Cardiac muscle cell (in vitro differentiated cells and primary cell): Measurements from ENCODE around the gene AHCYL1. TPM values are rescaled to one million over a fixed set of nuclear protein-coding genes. Genes with fewer than 3 reads are reported as not detected.
"Not testable (repeated sequence)": the region's sequence is repeated elsewhere in the genome, so short reads cannot be mapped to it uniquely, and the experiment has no call there.

Experiments used
- DNase-seq, 2 donors: peaks; one replicate each; pipeline versions ENCODE4 v3.0.0 to v3.0.0-alpha.2; 2010 to 2017; ENCODE audit warnings: low read depth in 1 of 2, low spot score in 1 of 2
- H3K27ac ChIP-seq: fragments of 200-600 bp; sonication (generic); 2 replicates; pipeline ENCODE4 v1.5.1; 2016
- H3K27me3 ChIP-seq: fragments of 200-600 bp; sonication (generic); 2 replicates; pipeline ENCODE4 v1.6.0; 2016; ENCODE audit warnings: control low read depth
- H3K36me3 ChIP-seq: fragments of 200-600 bp; sonication (generic); 2 replicates; pipeline ENCODE4 v1.5.1; 2016; ENCODE audit warnings: control low read depth
- H3K4me1 ChIP-seq: fragments of 200-600 bp; sonication (generic); 2 replicates; pipeline ENCODE4 v1.8.1; 2017; ENCODE audit warnings: low read depth, mild to moderate bottlenecking, mixed run types
- H3K4me3 ChIP-seq: fragments of 200-600 bp; sonication (generic); 2 replicates; pipeline ENCODE4 v1.5.1; 2016; ENCODE audit warnings: mild to moderate bottlenecking
- H3K9me3 ChIP-seq: fragments of 200-600 bp; sonication (generic); 2 replicates; pipeline ENCODE4 v1.5.1; 2017; ENCODE audit warnings: low read depth, mild to moderate bottlenecking, control low read depth
- CTCF ChIP-seq: IDR thresholded peaks from 2 replicates; pipeline ENCODE4 v1.5.1; 2012; ENCODE audit warnings: low read depth, mild to moderate bottlenecking, low read length
- polyA plus RNA-seq: library from polyadenylated mRNA; unstranded; fragments of >200 nt; fragmentation: Nextera tagmentation; extraction: Ambion mirVana; gene quantifications from 2 replicates; pipeline ENCODE4 v1.2.1, GENCODE V29; 2016
- total RNA-seq: library from RNA; depleted of rRNA; stranded (reverse); fragments of >200 nt; gene quantifications from 2 replicates; pipeline ENCODE4 v1.2.3, GENCODE V29; 2016

AHCYL1 gene
- total and polyA plus RNA-seq, 2 experiments from 2014 or later, result 49.0 to 82.7 TPM

- H3K9me3 ChIP-seq, result no peaks in the 10 kb centered on the region
- no peak for TF ChIP-seq CTCF
- H3K27ac ChIP-seq, result peak overlapping the region; percentile 43
- H3K4me1 ChIP-seq, result no peaks in the 10 kb centered on the region
- H3K36me3 ChIP-seq, result peaks cover 33% of the 10 kb centered on the region
- H3K4me3 ChIP-seq, result no peak overlapping the region
- no peaks in the 10 kb centered on the region for H3K27me3 ChIP-seq
- DNase-seq, result no peak
These were observed 40.0 kb downstream of the AHCYL1 start for GRCh38 chr1:110024613-110025012.

- not testable (repeated sequence) for H3K27me3 ChIP-seq, H3K4me1 ChIP-seq, H3K36me3 ChIP-seq, DNase-seq, H3K9me3 ChIP-seq, H3K27ac ChIP-seq, H3K4me3 ChIP-seq
These were observed 46.1 kb downstream of the AHCYL1 start for GRCh38 chr1:110030687-110031086.

- no peak overlapping the region for H3K27ac ChIP-seq
- H3K9me3 ChIP-seq, result no peaks in the 10 kb centered on the region
- TF ChIP-seq CTCF, result no peak
- no peak for DNase-seq
- peaks cover 8% of the 10 kb centered on the region for H3K4me1 ChIP-seq
- H3K27me3 ChIP-seq, result no peaks in the 10 kb centered on the region
- H3K36me3 ChIP-seq, result no peaks in the 10 kb centered on the region
- no peak overlapping the region for H3K4me3 ChIP-seq
These were observed 47.8 kb downstream of the AHCYL1 start for GRCh38 chr1:110032327-110032726.

GRCh38 chr1:110033421-110033820 lies 48.9 kb downstream of the AHCYL1 start:
- H3K27ac ChIP-seq, result no peak overlapping the region
- peaks cover 3% of the 10 kb centered on the region for H3K36me3 ChIP-seq
- DNase-seq, result no peak
- no peaks in the 10 kb centered on the region for H3K9me3 ChIP-seq
- no peaks in the 10 kb centered on the region for H3K27me3 ChIP-seq
- TF ChIP-seq CTCF, result no peak
- no peak overlapping the region for H3K4me3 ChIP-seq
- H3K4me1 ChIP-seq, result peaks cover 8% of the 10 kb centered on the region

- Histone ChIP-seq H3K9me3 (no peaks in the 10 kb centered on the region), H3K4me3 (peak overlapping the region; percentile 98), H3K27me3 (no peaks in the 10 kb centered on the region), H3K4me1 (peaks cover 8% of the 10 kb centered on the region), H3K27ac (peak overlapping the region; percentile 96), H3K36me3 (peaks cover 9% of the 10 kb centered on the region)
- TF ChIP-seq CTCF, result no peak
- no peak for DNase-seq
These were observed 49.5 kb downstream of the AHCYL1 start for GRCh38 chr1:110034040-110034450.

GRCh38 chr1:110034451-110035235 lies 50.1 kb downstream of the AHCYL1 start, which contains the start of gene STRIP1:
Gene STRIP1 (plus strand): TSS chr1:110034624. CDS start chr1:110034638, 14 bp downstream.
- Histone ChIP-seq H3K27ac (peak within 1 kb of the TSS; percentile 96), H3K4me1 (peaks cover 8% of the 10 kb centered on the region), H3K4me3 (peak within 1 kb of the TSS; percentile 98), H3K36me3 (peaks cover 15% of the 10 kb centered on the region), H3K27me3 (no peaks in the 10 kb centered on the region), H3K9me3 (no peaks in the 10 kb centered on the region)
- peak; percentile 95 to 98 for DNase-seq
- no peak for TF ChIP-seq CTCF
